NCI-H345 treated with DMSO at 0.1 percent for 48 hours (cell line): ENCODE measurements around the gene NFKB1.

Experiments
- DNase-seq: peaks from one replicate; lab custom pipeline; 2025; ENCODE audit not compliant: unreplicated experiment; lab: John Stamatoyannopoulos, UW

Gene NFKB1

DNA sequence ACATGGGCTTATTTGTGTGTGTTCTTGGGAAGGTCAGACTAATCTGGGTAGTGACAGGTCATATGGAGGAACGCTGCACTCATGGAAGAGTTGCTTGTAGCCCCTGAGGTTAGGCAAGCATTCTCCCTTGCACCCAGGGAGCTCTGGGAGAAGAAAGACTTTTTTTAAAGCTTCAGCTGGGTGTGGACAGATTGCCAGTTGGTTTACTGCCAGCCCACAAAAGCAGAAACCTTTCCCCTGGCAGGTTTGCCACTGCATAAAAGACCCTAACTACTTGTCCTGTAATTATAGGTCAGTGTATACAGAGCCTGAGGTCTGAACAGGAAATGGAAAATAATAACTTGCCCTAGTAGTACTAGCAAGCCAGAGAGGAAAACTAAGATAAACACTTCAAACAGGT is 7.4 kb upstream of the NFKB1 start:
- DNase-seq = peak; percentile 16

DNA sequence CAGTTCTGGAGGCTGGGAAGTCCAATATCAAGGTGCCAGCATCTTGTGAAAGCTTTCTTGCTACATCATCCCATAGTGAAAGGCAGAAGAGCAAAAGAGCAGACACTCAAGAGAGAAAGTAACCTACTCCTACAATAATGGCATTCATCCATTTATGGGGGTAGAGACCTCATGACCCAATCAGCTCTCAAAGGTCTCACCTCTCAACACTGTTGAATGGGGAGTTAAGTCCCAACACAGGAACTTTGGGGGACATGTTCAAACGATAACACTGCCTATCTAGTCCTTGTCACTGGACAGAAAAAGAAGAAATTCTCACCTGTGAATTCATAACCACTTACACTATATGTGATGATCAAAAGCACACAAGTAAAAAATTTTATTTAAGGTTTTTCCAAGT is 6.6 kb upstream of the NFKB1 start:
- no peak for DNase-seq

DNA sequence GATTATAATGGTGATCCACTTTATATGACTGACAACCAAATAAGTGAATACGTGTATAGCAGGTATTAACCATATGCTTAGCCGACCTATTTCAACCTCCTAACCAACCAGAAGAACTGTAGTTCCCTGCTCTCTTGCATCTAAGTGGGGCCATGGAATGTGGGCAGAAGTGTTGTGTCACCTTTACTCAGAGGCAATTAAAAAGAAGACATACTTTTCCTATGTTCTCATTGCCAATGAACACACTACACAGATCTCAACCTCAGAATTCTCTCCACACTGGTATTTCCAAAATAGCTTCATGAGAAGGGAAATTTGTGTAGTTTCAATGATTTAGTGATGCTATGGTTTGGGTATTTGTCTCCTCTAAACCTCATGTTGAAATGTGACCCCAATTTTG is 3.2 kb upstream of the NFKB1 start:
- DNase-seq = no peak

DNA sequence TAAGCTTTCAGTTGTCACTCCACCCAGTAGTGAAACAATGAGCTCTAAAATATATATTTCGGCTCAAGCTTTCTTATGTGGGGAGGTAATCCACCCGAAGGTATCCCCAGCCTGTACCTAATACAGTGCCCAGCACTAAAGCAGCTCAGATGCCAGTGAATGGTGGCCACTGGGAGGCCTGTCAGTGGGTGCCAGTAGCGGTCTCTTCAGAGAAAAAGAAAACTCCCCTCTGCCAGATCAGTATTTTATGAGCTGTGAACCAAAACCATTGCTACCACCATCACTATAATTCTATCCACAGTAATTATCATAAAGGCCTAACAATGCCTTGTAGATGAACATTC is 835 bp upstream of the NFKB1 start:
- peak; percentile 26 for DNase-seq

DNA sequence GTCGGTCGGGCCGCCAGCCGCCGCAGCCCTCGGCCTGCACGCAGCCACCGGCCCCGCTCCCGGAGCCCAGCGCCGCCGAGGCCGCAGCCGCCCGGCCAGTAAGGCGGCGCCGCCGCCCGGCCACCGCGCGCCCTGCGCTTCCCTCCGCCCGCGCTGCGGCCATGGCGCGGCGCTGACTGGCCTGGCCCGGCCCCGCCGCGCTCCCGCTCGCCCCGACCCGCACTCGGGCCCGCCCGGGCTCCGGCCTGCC is 213 bp downstream of the NFKB1 start:
- no peak for DNase-seq

DNA sequence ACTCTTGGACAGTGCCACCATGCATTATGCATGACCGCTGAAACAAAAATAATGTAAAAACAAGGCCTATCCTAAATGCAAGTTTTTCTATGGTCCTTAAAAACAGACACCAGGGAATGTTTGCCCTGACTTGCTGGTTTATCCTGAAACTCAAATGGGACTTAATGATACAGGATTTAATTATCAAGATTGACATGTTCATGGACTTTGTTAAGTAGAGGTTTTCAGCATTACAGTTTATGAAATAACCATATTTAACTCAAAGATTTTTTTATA is 1.3 kb downstream of the NFKB1 start:
- DNase-seq = no peak

DNA sequence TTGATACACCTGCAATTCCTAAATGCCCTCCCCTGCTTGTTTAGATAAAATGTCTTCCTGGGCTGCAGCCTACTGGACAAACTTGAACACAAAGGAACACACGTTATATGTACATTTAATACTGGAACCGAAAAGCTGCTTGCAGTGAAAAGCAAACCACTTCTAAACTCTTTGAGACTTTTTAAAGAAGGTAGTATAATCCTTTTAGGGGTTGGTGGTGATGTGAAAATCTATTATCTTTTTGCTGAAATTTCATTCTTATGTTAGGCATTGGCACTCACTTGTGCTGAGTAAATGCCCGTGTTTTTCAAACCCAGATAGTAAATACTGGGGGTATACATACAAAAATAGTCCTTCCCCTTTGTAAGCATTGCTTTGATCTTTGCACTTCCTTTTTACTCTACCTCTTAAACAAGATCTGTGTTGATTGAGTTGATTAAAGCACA is 2.2 kb downstream of the NFKB1 start:
- DNase-seq = no peak

DNA sequence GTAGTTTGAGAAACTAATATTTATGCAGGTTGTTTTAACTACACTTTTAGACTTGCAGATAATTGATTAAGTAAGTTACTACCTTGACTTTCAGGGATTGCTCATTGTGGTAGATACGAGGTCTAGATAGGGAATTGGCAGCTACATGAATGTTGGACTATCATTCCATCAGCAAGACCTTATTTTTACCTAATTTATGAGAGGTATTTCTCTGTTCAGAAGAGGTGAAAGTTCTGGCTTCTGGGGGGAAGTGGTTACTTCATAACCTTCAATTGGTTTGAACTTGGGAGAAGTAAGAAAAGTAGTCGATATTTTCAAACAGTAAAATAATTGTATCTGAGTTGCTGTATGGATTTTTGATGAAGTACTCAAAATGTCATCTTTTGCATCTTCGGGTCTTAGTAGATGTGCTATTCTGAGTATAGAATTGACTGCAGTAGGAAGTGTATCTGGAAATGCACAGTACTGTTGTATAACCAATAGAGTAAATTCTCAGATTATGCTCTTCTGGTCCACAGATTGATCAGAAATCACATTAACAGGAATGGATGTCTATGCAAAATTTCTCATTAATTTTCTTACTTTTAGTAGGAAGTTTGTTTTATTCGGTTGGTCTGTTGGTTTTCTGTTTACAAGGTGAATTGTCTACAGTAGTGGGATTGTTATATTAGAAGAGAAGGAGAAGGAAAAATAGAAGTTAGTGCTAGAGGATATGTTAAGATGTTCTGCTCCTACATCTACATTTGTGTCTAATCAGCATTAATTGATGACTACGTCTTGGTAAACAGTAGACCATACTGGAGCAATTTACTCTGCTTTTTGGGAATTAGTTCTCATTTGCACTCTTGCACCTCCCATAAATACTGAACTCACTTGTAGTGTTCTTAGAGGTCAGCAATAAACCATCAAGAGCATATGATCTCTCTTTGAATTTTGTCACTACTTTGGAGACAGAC is 3.0 kb downstream of the NFKB1 start:
- DNase-seq = no peak

DNA sequence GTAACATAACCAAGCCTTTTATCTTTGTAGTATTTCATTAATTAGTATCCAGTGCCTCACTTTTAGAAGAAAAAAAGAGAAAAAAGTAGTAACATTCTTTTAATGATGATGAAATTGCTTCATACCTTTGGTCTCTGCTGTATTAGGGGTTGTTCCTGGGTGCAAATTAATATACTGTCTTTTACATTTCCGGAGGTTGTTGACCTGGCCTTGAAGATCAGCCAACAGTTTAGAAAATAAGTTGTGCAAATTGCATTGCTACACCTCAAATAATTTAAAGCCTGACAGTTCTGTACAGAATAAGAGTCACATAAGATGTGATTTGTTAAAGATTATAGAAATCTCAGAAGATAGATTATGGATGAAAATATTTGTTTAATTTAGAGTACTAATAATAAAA is 3.8 kb downstream of the NFKB1 start:
- DNase-seq = no peak

DNA sequence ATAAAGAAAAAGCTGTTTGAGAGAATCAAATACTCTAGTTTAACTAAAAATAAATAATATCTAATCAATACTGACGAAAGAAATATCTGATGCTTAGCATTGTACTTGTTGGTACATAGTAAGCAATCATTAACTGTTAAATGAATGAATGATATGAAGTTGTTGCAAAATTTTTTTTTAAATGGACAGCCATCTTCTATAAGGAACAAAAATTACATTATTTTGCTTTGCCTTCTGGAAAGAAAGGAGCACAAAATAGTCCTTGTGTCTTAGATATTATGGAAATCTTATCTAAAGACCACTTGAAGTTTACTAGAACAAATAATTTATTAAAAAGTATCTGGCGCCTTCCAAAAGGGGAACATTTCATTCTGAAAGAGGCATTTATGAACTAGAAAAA is 4.5 kb downstream of the NFKB1 start:
- DNase-seq = no peak

DNA sequence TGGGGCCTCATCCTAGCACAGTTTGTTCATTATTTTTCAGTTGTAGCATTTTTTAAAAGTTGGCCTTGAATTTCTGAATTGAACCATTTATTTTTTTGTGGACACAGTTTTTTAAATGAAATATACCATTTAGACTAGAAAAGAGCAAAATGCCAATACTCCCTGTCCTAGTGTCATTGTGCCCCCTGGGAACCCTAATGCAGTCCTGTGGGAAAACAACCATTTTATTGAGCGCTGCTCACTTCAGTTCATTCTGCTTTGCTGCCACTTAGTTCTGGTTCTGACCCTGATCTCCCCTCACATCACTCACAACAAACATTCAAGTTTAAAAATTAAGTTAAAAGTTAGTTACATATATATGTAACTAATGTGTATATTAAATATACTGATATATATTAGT is 5.4 kb downstream of the NFKB1 start:
- DNase-seq = no peak

DNA sequence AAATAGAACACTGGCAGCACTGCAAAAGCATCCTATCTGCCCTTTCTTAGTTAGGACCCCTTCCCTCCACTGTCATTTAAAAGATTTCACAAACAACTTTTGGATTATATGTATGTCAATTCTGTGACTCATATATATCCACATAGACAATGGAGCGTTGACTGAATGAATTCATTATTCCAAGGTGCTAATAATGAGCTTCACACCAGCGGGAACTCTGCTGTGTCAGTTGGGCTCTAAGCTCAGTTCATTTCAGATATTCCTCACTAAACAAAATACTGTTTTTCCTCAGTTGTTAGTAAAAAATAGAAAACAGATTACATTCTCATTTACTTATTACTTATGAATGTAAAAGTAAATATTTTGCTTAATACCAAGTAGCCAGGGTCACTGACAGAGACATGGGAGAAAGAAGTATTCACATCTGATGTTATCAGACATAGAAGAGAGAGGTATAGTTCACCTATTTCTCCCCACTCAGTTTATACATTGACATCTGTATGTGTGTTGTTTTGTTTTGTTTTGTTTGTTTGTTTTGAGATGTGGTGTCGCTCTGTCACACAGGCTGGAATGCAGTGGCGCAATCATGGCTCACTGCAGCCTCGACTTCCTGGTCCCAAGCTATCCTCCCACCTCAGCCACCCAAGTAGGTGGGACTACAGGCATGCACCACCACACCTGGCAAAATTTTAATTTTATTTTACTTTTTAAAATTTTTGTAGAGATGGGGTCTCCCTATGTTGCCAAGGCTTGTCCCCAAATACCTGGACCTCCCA is 10.9 kb downstream of the NFKB1 start:
- DNase-seq = no peak

DNA sequence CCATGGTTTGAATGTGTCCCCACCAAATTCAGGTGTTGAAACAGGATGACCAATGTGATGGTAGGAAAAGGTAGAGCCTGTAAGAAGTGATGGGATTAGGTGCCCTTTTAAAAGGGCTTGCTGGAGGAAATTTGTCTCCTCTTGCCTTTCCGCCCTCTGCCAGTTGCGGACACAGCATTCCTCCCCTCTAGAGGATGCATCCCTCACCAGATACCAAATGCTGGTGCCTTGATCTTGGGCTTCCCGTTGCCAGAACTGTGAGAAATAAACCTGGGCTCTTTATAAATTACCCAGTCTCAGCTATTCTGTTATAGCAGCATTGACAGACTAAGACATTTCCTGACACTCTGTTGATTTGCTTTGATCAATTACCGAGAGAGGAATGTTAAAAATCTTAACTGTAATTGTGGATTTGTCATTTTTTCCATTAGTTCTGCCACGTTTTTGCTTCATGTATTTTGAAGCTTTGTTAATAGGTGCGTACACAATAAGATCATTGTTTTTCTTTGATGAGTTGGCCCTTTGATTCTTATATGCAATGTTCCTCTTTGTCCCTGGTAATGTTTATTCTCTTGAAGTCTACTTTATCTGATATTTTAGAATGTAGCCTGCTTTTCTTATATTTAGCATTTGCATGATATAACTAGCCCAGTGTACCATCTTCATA is 13.3 kb downstream of the NFKB1 start:
- DNase-seq = no peak

DNA sequence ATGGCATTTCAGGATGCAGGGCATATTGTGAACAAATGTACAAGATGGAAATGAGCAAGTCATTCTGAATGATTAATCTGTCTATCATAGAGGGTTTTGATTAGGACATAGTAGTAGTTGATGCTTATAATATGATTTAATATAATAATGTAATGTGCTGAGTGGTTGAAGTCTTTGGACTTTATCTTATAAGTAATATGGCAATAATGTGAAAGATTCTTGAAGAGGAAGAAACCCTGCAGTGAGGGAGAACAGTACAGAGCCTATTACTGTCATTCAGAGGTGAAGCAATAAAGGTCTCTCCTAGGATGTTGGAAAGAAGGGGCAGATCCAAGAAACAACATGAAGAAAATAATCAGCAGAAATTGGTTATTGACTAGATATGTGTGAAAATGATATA is 16.6 kb downstream of the NFKB1 start:
- DNase-seq = no peak

DNA sequence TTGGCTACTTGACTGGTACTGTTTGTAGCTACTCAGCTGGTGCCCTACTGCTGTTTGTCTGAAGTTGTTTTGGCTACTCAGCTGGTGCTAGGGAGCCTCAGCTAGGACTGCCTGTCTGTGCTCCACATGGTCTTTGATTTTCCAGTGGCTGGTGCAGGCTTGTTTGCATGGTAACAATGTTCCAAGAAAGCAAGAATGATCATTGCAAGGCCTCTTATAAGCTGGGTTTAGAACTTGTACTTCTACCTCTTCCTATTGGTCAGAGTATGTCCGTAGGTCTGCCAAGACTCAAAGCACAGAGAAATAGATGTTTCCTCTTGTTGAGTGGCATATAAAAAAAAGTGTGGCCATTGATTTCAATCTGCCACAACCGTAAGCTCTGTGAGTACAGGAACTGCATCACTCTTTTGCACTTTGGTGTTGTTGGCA is 17.6 kb downstream of the NFKB1 start:
- DNase-seq = no peak

DNA sequence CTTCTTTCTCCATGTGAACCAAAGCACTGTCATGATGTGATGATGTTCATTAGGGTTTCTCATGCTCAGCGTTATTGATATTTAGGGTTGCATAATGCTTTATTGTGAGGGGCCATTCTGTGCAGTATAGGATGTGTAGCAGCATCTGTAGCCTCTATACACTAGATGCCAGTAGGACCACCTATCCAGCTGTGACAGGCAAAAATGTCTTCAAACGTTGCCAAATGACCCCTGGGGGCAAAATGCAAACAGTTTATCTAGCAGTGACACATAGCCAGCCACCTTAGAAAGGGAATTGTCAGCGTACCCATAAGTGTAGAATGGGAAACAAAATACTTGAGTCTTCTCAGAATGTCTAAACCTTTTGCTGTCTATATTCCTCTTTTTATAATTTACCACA is 18.8 kb downstream of the NFKB1 start:
- DNase-seq = no peak

DNA sequence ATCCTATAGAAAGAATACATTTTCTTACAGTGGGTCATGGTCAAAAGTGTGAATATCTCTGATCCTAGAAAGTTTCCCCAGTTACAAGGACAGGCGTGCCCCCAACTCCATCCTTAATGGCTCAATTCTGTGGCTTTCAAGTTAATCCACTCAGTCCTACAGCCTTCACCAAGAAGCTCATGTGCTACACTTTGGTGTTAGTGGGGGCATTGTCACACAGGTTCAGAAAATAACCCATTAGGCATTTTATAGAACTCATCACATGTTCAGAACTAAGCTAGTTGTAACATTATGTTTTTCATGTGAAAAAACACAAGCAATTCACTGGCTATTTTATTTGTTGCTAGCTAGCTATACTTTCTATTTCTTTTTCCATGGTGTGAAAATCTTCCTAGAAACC is 20.4 kb downstream of the NFKB1 start:
- no peak for DNase-seq

DNA sequence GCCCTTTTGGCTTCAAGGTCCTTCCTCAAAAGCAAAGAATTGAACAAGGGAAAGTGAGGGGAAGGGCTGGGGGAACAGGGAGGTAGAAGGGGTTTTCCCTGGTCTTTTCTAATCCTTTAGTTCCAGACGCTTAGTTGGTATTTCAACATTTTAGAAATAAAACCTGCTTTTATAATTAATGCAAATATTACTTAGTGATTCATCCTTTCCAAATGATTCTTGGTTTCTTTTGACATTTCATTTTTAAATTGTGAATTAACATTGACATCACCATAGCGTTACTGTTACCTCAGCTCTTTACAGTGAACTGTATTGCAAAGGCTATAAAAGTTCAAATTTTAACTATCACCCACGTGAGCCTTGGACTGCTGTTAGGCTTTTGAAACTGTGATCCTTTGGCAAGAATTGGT is 20.9 kb downstream of the NFKB1 start:
- DNase-seq = no peak

DNA sequence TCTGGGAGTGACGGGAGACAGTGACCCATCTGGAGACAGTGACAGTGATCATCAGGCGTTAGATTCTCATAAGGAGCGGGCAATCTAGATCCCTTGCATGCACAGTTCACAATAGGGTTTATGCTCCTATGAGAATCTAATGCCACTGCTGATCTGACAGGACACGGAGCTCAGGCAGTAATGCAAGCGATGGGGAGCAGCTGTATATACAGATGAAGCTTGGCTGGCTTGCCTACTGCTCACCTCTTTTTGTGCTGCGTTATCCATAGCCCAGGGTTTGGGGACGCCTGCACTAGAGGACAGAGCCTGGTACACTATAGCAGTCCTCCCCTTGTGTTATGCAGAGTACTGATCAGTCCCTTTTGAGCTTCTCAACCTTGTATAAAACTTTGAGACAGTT is 23.5 kb downstream of the NFKB1 start:
- no peak for DNase-seq

DNA sequence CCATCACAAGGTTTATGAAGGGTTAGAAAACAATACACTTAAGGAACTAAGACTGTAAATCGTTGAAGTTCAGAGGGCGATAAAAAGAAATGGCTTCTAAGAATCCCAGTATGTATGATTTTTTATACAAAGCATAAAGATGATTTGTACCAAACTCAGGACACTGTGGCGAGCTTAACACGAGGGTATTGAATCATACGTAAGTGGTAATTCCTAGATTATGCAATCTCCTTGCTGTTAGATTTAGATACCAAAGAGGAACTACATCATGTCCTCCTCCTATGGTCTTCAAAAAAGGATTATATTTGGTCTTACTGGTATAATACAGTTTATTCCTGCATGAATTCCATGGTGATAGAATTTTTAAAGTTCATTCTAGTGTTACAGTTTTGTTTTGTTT is 23.9 kb downstream of the NFKB1 start:
- DNase-seq = no peak

DNA sequence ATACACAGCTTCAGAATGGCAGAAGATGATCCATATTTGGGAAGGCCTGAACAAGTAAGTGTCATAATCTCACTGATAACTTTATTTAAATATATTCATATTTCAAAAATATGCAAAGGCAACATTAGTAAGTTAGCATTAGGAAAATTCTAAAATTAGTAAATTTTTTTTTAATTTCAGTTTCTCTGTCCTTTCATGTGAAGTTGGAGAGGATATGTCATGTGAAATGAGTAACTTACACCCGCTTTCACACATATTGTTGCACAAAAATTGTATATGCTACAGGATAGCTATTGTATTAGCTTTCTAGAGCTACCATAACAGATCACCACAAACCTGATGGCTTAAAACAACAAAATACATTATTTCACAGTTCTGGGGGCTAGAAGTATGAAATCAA is 24.3 kb downstream of the NFKB1 start:
- DNase-seq = no peak

DNA sequence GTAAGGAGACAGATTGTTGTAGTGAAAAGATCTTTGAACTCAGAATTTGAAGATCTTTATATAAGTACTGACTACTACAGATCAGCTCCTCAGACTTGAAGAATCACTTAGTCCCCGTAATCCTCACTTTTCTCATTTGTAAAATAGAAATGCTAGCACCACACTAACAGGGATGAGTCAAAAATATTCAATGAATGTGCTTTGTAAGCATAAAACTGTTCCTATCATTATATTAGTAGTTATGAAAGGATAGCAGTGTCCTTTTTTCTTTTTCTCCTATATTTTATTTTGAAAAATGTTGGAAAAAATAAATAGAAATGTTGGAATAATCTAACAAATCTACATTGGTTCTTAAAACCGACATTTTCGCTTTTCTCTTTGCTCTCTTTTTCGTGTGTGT is 25.4 kb downstream of the NFKB1 start:
- DNase-seq = no peak
